Measurements from ENCODE around the gene YJU2. TPM values are rescaled to one million over a fixed set of nuclear protein-coding genes. Genes with fewer than 3 reads are reported as not detected.
"Not testable (repeated sequence)": the region's sequence is repeated elsewhere in the genome, so short reads cannot be mapped to it uniquely, and the experiment has no call there.

YJU2 gene
- total RNA-seq, 2 donors from 2014 or later, result 15.8 to 25.8 TPM

DNA sequence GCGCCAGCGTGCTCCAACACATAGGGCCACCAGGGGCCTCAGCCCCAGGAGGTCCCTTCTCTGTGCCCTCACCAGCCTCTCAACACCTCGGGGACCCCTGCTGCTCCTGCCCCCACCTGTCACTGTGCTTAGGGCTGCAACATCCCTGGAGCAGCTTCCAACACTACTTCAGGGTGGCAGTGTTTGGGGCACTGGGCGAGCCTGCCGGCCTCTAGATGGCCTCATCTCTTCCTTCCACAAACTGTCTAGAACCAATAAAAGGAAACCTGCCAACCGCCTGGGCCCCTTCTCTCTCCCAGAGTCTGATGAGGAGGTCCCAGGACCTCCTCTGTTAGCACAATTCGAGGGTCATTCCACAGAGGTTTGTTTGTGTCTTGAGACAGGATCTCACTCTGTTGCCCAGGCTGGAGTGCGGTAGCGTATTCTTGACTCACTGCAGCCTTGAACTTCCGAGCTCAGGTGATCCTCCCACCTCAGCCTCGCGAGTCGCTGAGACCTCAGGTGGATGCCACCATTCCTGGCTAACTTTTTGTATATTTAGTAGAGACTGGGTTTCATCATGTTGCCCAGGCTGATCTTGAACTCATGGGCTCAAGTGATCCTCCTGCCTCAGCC, 22.0 kb downstream of the YJU2 start:
- Histone ChIP-seq H3K27ac (peak overlapping the region; percentile 58), H3K9ac (ENCODE audit: low read depth in 2 of 2, low read length in 2 of 2) (peak overlapping the region in 1 of 2 donors; percentile 4), H3K27me3 (no peaks in the 10 kb centered on the region), H3K9me3 (no peaks in the 10 kb centered on the region), H3K4me1 (no peaks in the 10 kb centered on the region), H3K36me3 (no peaks in the 10 kb centered on the region), H3K4me3 (no peak overlapping the region)
- intact Hi-C loops (cut with DNase I), result loop anchor here (5.0 kb wide), 1 partner anchor 83 kb away; no protein-coding TSS in a partner anchor
- TF ChIP-seq, protein P1, sequence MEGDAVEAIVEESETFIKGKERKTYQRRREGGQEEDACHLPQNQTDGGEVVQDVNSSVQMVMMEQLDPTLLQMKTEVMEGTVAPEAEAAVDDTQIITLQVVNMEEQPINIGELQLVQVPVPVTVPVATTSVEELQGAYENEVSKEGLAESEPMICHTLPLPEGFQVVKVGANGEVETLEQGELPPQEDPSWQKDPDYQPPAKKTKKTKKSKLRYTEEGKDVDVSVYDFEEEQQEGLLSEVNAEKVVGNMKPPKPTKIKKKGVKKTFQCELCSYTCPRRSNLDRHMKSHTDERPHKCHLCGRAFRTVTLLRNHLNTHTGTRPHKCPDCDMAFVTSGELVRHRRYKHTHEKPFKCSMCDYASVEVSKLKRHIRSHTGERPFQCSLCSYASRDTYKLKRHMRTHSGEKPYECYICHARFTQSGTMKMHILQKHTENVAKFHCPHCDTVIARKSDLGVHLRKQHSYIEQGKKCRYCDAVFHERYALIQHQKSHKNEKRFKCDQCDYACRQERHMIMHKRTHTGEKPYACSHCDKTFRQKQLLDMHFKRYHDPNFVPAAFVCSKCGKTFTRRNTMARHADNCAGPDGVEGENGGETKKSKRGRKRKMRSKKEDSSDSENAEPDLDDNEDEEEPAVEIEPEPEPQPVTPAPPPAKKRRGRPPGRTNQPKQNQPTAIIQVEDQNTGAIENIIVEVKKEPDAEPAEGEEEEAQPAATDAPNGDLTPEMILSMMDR (IDR thresholded peaks at IDR 0.05), result no peak
- no peak for DNase-seq

DNA sequence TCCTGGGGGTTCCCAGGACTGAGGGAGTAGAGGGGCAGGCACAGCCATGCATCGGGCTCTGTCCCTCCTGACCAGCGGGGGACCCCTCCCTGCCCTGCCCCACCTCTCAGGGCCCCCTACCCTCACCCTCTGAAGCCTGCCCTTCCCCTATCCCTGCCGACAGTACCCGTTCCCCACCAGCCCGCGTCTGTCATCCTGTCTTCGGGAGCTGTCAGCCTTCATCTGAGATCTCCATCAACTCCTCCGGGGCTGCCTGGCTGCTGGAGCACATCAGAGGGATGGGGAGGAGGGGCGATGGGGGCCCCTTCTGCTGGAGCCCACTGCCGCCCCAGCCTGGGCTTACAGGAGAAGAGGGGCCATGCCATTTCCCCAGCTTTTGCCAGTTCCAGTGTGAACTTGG, 26.0 kb downstream of the YJU2 start:
- no peaks in the 10 kb centered on the region for H3K36me3 ChIP-seq
- H3K27me3 ChIP-seq, result peaks cover 2% of the 10 kb centered on the region
- DNase-seq, result no peak
- H3K9me3 ChIP-seq, result no peaks in the 10 kb centered on the region
- no peak overlapping the region for H3K4me3 ChIP-seq
- H3K4me1 ChIP-seq, result no peaks in the 10 kb centered on the region
- no peak overlapping the region for H3K27ac ChIP-seq
- TF ChIP-seq, protein P1 (IDR thresholded peaks at IDR 0.05), result no peak
- no peak overlapping the region for H3K9ac ChIP-seq (ENCODE audit: low read depth in 2 of 2, low read length in 2 of 2)
- intact Hi-C loops (cut with DNase I), result no loop called here

DNA sequence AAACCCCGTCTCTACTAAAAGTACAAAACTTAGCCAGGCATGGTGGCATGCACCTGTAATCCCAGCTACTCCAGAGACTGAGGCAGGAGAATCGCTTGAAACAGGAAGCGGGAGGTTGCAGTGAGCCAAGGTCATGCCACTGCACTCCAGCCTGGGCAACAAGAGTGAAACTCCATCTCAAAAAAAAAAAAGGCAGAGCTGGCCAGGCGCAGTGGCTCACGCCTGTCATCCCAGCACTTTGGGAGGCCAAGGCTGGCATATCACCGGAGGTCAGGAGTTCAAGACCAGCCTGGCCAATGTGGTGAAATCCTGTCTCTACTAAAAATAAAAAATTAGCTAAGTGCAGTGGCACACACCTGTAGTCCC, 27.4 kb downstream of the YJU2 start:
- H3K9ac ChIP-seq (ENCODE audit: low read depth in 2 of 2, low read length in 2 of 2); H3K4me1 ChIP-seq; H3K9me3 ChIP-seq; H3K27me3 ChIP-seq; H3K27ac ChIP-seq; DNase-seq; H3K36me3 ChIP-seq; H3K4me3 ChIP-seq; intact Hi-C loops (cut with DNase I): not testable (repeated sequence)

DNA sequence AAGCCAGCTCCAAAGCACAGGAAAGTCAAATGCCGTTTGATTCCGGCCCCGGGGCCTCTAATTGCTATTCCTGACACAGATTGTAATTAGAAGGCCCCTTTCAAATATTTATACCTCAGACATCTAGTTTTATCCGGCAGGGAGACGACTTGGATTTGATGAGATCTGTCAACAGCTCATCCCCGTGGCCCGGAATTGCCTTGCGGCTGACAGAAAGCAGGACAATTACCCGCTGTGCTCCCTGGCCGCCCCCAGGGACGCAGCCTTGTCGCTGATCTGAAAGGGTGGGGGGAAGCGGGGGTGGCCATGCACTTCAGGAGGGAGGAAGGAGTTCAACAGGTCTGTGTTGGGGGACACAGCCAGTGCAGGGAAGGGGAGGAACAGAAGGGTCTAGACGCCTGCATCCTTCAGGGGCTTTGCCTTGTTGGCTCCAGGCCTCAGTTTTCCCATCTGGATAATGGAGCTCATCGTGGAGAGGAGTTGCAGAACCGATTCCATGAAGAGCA, 30.4 kb downstream of the YJU2 start:
- no peak overlapping the region for H3K9ac ChIP-seq (ENCODE audit: low read depth in 2 of 2, low read length in 2 of 2)
- H3K4me1 ChIP-seq, result peaks cover 9% of the 10 kb centered on the region
- H3K36me3 ChIP-seq, result no peaks in the 10 kb centered on the region
- no peak overlapping the region for H3K4me3 ChIP-seq
- intact Hi-C loops (cut with DNase I), result no loop called here
- H3K27ac ChIP-seq, result no peak overlapping the region
- TF ChIP-seq, protein P1 (IDR thresholded peaks at IDR 0.05), result no peak
- H3K27me3 ChIP-seq, result peaks cover 23% of the 10 kb centered on the region
- no peak for DNase-seq
- H3K9me3 ChIP-seq, result no peaks in the 10 kb centered on the region

DNA sequence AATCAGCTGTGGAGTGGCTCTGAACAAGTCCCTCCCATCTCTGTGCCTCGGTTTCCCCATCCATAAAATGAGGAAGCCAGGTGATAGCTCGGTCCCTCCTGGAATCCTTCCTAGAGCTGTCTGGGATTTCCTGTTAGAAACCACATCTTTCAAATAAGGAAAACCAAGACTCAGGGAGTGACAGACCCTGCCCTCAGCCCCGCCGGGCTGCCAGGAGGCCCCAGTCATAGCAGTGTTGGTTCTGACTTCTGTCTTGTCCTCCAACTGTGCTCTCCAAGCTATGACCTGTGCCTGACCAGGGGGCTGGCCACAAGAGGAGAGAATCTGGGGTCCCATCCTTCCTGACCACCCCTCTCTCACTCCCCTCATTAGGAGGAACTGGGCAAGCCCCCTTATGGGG, 31.1 kb downstream of the YJU2 start:
- Histone ChIP-seq H3K36me3 (no peaks in the 10 kb centered on the region), H3K27me3 (peaks cover 23% of the 10 kb centered on the region), H3K4me3 (no peak overlapping the region), H3K27ac (no peak overlapping the region), H3K4me1 (peaks cover 9% of the 10 kb centered on the region), H3K9ac (ENCODE audit: low read depth in 2 of 2, low read length in 2 of 2) (no peak overlapping the region), H3K9me3 (no peaks in the 10 kb centered on the region)
- no peak for DNase-seq
- intact Hi-C loops (cut with DNase I), result no loop called here
- TF ChIP-seq, protein P1 (IDR thresholded peaks at IDR 0.05), result no peak

DNA sequence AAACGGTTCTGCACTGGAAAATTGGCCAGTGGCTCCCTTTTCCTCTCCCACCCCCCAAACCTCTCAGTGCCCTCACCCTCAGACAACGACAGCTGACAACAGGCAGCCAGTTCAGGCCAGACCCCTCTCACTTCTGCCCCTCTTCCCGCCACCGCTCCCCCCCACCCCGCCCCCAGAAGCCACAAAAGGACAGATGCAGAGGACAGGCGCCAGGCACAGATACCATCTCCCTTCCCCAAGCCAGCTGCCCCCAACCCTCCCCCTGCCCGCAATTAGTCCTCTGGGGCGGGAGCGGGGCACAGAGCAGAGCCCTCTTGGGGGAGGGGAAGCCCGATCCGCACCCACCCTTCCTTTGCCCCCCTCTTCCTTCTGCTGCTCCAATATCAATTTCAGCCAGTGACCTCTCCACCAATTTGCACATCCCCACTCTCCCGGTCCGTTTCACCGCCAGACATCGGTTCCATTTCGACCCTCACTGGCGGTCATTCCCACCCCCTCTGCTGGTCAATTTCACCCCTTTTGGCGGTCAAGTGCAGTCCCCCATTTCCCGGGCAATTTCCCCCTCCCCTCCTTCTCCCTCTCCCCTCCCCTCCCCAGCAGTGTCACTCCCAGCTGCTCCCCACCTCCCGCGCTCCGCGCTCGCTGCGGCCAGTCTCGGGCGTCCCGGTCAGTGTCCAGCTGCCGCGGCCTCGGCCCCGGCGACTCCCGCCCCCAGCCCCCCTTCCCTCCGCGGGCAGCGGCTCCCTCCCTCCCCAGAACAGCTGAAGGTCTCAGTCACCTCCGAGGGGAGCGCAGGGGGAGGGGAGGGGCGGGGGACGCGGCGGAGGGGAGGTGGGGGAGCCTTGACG, 31.8 kb downstream of the YJU2 start, which contains the start of gene SHD:
SHD (plus strand) TSS at position 848 of the 848 bp plus-strand sequence. CDS start 798 bp downstream, outside the sequence.
- peaks cover 23% of the 10 kb centered on the region for H3K27me3 ChIP-seq
- TF ChIP-seq, protein P1 (IDR thresholded peaks at IDR 0.05), result no peak
- DNase-seq, result no peak
- intact Hi-C loops (cut with DNase I), result no loop called here
- no peak within 1 kb of the TSS for H3K9ac ChIP-seq (ENCODE audit: low read depth in 2 of 2, low read length in 2 of 2)
- no peak within 1 kb of the TSS for H3K27ac ChIP-seq
- H3K36me3 ChIP-seq, result no peaks in the 10 kb centered on the region
- H3K4me1 ChIP-seq, result peaks cover 9% of the 10 kb centered on the region
- peak within 1 kb of the TSS; percentile 16 for H3K4me3 ChIP-seq
- no peaks in the 10 kb centered on the region for H3K9me3 ChIP-seq

All from colonic mucosa (tissue), 4 donors.